Tibial nerve (tissue), 4 donors: ENCODE results near the gene UGCG. TPM values are rescaled to one million over a fixed set of nuclear protein-coding genes. Genes with fewer than 3 reads are reported as not detected.
A peak's percentile ranks its signal among the peaks of the same experiment; 100 is the strongest.

Source experiments
- DNase-seq, 2 donors: peaks; one replicate each; pipeline ENCODE4 v3.0.0-alpha.2; 2019; ENCODE audit warnings: low spot score in 2 of 2
- H3K27ac ChIP-seq, 4 donors: fragments of 200-600 bp; sonication (generic) in 3 of 4; one replicate each; pipeline ENCODE4 v1.5.1; 2017 to 2019; ENCODE audit warnings: mild to moderate bottlenecking in 1 of 4
- H3K27me3 ChIP-seq, 2 donors: fragments of 200-600 bp; sonication (generic) in 1 of 2; one replicate each; pipeline versions ENCODE4 v1.5.1 to v1.6.0; 2017 to 2019
- H3K36me3 ChIP-seq, 3 donors: fragments of 200-600 bp; sonication (generic); one replicate each; pipeline ENCODE4 v1.5.1; 2018 to 2019
- H3K4me1 ChIP-seq, 4 donors: fragments of 200-600 bp; sonication (generic) in 3 of 4; one replicate each; pipeline ENCODE4 v1.5.1; 2017 to 2019
- H3K4me3 ChIP-seq, 4 donors: fragments of 200-600 bp; sonication (generic) in 3 of 4; one replicate each; pipeline ENCODE4 v1.5.1; 2017 to 2019; ENCODE audit warnings: mild to moderate bottlenecking in 1 of 4, moderate library complexity in 1 of 4
- H3K9me3 ChIP-seq, 4 donors: fragments of 200-600 bp; sonication (generic) in 3 of 4; one replicate each; pipeline ENCODE4 v1.5.1; 2017 to 2019
- EP300 ChIP-seq, 2 donors: sonication (generic); formaldehyde crosslinking; IDR thresholded peaks; one replicate each; pipeline ENCODE4 v1.6.1; 2017; ENCODE audit warnings: antibody characterized with exemption in 2 of 2, mild to moderate bottlenecking in 1 of 2
- POLR2A ChIP-seq, 2 donors: fragments of 450-650 bp; IDR thresholded peaks; one replicate each; pipeline ENCODE4 v1.6.1; 2017; ENCODE audit warnings: antibody characterized with exemption in 2 of 2, mild to moderate bottlenecking in 2 of 2, moderate library complexity in 2 of 2
- WGBS, 2 donors: methylation state at CpG; one replicate each; pipeline ENCODE4 v1.1.5; 2018; 5-methylcytosine and 5-hydroxymethylcytosine counted together
- total RNA-seq, 4 donors: library from RNA; depleted of rRNA; stranded (reverse); fragments of >200 nt; gene quantifications; one replicate each; pipeline ENCODE4 v1.1.0, GENCODE V29; 2016
- TF ChIP-seq, protein P1 (sequence below), 5 experiments: fragments of 200-600 bp in 3 of 5; fragments of 450-650 bp in 2 of 5; sonication (generic) in 3 of 5; IDR thresholded peaks; one replicate each; pipeline ENCODE4 v1.5.1; 2016 to 2019; ENCODE audit warnings: antibody characterized with exemption in 5 of 5, mild to moderate bottlenecking in 3 of 5, moderate library complexity in 2 of 5

Gene UGCG
- total RNA-seq, 4 donors from 2014 or later: 22.1 to 33.7 (median 24.9) TPM

- 53 to 54% methylated on average over 2 of the region's 2 CpGs for WGBS, 2 donors
- Histone ChIP-seq H3K27ac (peak overlapping the region in 2 of 4 donors; percentile 17 to 38), H3K4me1 (peaks cover 0 to 31% (median 4%) of the 10 kb centered on the region in 4 donors), H3K4me3 (no peak overlapping the region), H3K9me3 (no peaks in the 10 kb centered on the region), H3K27me3 (no peaks in the 10 kb centered on the region), H3K36me3 (peaks cover 0 to 69% (median 0%) of the 10 kb centered on the region in 3 donors)
- DNase-seq: no peak
- TF ChIP-seq, protein P1, sequence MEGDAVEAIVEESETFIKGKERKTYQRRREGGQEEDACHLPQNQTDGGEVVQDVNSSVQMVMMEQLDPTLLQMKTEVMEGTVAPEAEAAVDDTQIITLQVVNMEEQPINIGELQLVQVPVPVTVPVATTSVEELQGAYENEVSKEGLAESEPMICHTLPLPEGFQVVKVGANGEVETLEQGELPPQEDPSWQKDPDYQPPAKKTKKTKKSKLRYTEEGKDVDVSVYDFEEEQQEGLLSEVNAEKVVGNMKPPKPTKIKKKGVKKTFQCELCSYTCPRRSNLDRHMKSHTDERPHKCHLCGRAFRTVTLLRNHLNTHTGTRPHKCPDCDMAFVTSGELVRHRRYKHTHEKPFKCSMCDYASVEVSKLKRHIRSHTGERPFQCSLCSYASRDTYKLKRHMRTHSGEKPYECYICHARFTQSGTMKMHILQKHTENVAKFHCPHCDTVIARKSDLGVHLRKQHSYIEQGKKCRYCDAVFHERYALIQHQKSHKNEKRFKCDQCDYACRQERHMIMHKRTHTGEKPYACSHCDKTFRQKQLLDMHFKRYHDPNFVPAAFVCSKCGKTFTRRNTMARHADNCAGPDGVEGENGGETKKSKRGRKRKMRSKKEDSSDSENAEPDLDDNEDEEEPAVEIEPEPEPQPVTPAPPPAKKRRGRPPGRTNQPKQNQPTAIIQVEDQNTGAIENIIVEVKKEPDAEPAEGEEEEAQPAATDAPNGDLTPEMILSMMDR (IDR thresholded peaks at IDR 0.05): no peak
- no peak for TF ChIP-seq EP300 (IDR thresholded peaks at IDR 0.05)
- TF ChIP-seq POLR2A (IDR thresholded peaks at IDR 0.05): no peak
Observed at GRCh38 chr9:111925784-111926183, 29.2 kb downstream of the UGCG start.

GRCh38 chr9:111926421-111926875 lies 29.8 kb downstream of the UGCG start:
- Histone ChIP-seq H3K9me3 (no peaks in the 10 kb centered on the region), H3K27me3 (no peaks in the 10 kb centered on the region), H3K36me3 (peaks cover 0 to 69% (median 0%) of the 10 kb centered on the region in 3 donors), H3K4me3 (no peak overlapping the region), H3K4me1 (peaks cover 0 to 31% (median 4%) of the 10 kb centered on the region in 4 donors), H3K27ac (peak overlapping the region in 3 of 4 donors; percentile 17 to 65 (median 20))
- WGBS, 2 donors: 56 to 68% methylated on average over 6 of the region's 6 CpGs
- TF ChIP-seq, protein P1 (IDR thresholded peaks at IDR 0.05): no peak
- TF ChIP-seq POLR2A (IDR thresholded peaks at IDR 0.05): no peak
- TF ChIP-seq EP300 (IDR thresholded peaks at IDR 0.05): peak in 1 of 2 donors; percentile 60
- no peak for DNase-seq

DNA sequence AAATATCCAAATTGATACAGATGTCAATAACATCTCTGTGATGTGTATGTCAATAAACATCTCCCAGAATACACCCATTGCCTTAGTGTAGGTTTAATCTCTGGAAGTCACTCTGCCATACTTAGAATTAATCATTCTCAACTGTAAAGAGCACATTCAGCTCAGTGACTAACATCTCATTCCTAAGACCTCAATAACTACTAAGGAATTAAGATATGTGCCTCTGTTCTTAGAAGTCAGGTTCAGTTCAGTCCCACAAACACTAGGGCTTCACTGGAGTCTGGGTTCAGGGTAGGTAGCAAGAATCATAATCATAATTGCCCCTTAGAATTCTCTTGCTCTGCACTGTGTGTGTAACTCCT lies 31.7 kb downstream of the UGCG start:
- Histone ChIP-seq H3K36me3 (peaks cover 0 to 87% (median 0%) of the 10 kb centered on the region in 3 donors), H3K9me3 (no peaks in the 10 kb centered on the region), H3K4me3 (no peak overlapping the region), H3K27me3 (no peaks in the 10 kb centered on the region), H3K27ac (no peak overlapping the region), H3K4me1 (peaks cover 0 to 20% (median 4%) of the 10 kb centered on the region in 4 donors)
- TF ChIP-seq EP300 (IDR thresholded peaks at IDR 0.05) (no peak), POLR2A (IDR thresholded peaks at IDR 0.05) (no peak)
- TF ChIP-seq, protein P1 (IDR thresholded peaks at IDR 0.05): no peak
- DNase-seq: no peak

- H3K27ac ChIP-seq: no peak overlapping the region
- H3K36me3 ChIP-seq: peaks cover 0 to 61% (median 0%) of the 10 kb centered on the region in 3 donors
- DNase-seq: no peak
- H3K9me3 ChIP-seq: no peaks in the 10 kb centered on the region
- H3K4me3 ChIP-seq: no peak overlapping the region
- H3K27me3 ChIP-seq: no peaks in the 10 kb centered on the region
- WGBS, 2 donors: 91 to 100% methylated on average over 2 of the region's 2 CpGs
- no peak for TF ChIP-seq POLR2A (IDR thresholded peaks at IDR 0.05)
- peaks cover 0 to 17% (median 6%) of the 10 kb centered on the region in 4 donors for H3K4me1 ChIP-seq
Observed at GRCh38 chr9:111934747-111935146, 38.1 kb downstream of the UGCG start.

DNA sequence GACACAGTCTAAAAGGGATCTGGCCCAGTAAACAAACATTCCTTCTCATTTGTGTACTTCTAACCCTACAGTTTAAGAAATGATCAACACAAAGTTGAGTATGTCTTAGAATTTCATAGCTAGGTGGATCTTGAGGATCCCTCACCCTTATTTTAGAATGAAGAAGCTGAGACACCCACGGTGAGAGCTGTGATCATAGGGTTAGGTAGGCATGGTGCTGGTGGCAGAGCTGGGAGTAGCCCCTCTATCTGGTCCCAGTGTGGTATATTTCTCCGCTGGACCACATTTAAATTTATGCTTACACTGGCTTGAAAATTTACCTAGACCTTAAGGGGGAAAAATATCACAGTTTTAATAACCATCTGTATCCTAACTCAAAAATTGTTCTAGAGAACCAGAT lies 39.8 kb downstream of the UGCG start:
- no peaks in the 10 kb centered on the region for H3K27me3 ChIP-seq
- H3K9me3 ChIP-seq: no peaks in the 10 kb centered on the region
- H3K27ac ChIP-seq: no peak overlapping the region
- peaks cover 0 to 44% (median 0%) of the 10 kb centered on the region in 3 donors for H3K36me3 ChIP-seq
- no peak for TF ChIP-seq EP300 (IDR thresholded peaks at IDR 0.05)
- no peak for TF ChIP-seq POLR2A (IDR thresholded peaks at IDR 0.05)
- TF ChIP-seq, protein P1 (IDR thresholded peaks at IDR 0.05): no peak
- DNase-seq: no peak
- 95 to 100% methylated on average over 2 of the region's 2 CpGs for WGBS, 2 donors
- H3K4me3 ChIP-seq: no peak overlapping the region
- H3K4me1 ChIP-seq: peaks cover 0 to 17% (median 6%) of the 10 kb centered on the region in 4 donors
